ENCODE results near the gene DNAH5.

DNA sequence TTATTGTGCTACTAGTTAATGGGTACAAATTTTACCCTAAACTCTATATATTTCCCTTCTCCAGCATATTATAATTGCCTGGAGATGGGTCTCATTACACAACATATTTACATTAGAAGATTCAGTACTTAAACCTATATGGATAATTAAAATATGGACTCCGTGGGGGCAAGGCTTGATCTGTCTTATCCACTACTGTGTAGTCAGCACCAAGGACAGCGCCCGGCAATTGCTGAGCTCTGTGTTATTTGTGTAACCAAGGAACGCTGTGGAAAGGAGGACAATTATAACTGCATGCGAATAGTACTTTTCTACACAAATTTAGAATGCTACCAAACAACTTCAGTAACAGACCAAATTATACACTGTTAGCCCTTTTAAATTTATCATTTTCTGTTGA is 77.7 kb downstream of the DNAH5 start:
- TF ChIP-seq, protein P1, sequence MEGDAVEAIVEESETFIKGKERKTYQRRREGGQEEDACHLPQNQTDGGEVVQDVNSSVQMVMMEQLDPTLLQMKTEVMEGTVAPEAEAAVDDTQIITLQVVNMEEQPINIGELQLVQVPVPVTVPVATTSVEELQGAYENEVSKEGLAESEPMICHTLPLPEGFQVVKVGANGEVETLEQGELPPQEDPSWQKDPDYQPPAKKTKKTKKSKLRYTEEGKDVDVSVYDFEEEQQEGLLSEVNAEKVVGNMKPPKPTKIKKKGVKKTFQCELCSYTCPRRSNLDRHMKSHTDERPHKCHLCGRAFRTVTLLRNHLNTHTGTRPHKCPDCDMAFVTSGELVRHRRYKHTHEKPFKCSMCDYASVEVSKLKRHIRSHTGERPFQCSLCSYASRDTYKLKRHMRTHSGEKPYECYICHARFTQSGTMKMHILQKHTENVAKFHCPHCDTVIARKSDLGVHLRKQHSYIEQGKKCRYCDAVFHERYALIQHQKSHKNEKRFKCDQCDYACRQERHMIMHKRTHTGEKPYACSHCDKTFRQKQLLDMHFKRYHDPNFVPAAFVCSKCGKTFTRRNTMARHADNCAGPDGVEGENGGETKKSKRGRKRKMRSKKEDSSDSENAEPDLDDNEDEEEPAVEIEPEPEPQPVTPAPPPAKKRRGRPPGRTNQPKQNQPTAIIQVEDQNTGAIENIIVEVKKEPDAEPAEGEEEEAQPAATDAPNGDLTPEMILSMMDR (IDR thresholded peaks at IDR 0.05): no peak
- TF ChIP-seq POLR2AphosphoS5 (IDR thresholded peaks at IDR 0.05) (no peak), POLR2A (IDR thresholded peaks at IDR 0.05) (no peak)
